HepG2 (cell line): Measurements from ENCODE around the gene PDGFB.

Experiments
- ARID2 ChIP-seq: sonication (generic); formaldehyde crosslinking; IDR thresholded peaks from 2 replicates; pipeline ENCODE4 v1.8.1; 2022; ENCODE audit warnings: mild to moderate bottlenecking, missing genetic modification reagents, borderline replicate concordance
- FIP1L1 ChIP-seq: fragments of 200-400 bp; formaldehyde crosslinking; IDR thresholded peaks from 2 replicates; pipeline ENCODE4 v1.6.1; 2018; ENCODE audit warnings: low read depth, mild to moderate bottlenecking, low read length, moderate library complexity, borderline replicate concordance; ENCODE audit not compliant: insufficient read depth
- FUBP1 ChIP-seq: sonication (generic); formaldehyde crosslinking; IDR thresholded peaks from 2 replicates; pipeline ENCODE4 v1.5.1; 2020; ENCODE audit warnings: missing genetic modification reagents, mild to moderate bottlenecking, borderline replicate concordance
- HNF4G ChIP-seq, 2 experiments: sonication (generic) in 1 of 2; formaldehyde crosslinking in 1 of 2; IDR thresholded peaks; 2 replicates each; pipeline versions ENCODE4 v1.4.0 to v1.6.1; 2011 to 2020; ENCODE audit warnings: borderline replicate concordance in 2 of 2, low read depth in 2 of 2, mild to moderate bottlenecking in 2 of 2, low read length in 1 of 2, missing genetic modification reagents in 1 of 2, moderate library complexity in 1 of 2
- POLR2AphosphoS5 ChIP-seq: IDR thresholded peaks from 2 replicates; pipeline ENCODE4 v1.6.1; 2012; ENCODE audit warnings: low read depth, low read length
- RORA ChIP-seq: sonication (generic); formaldehyde crosslinking; IDR thresholded peaks from 2 replicates; pipeline ENCODE4 v1.5.0; 2020; ENCODE audit warnings: mild to moderate bottlenecking, missing genetic modification reagents, moderate library complexity
- SRF ChIP-seq: IDR thresholded peaks from 2 replicates; pipeline ENCODE4 v1.6.1; 2011; ENCODE audit warnings: mild to moderate bottlenecking, low read depth, low read length, moderate library complexity
- TCF12 ChIP-seq, 2 experiments: fragments of 450-650 bp in 1 of 2; sonication (generic) in 1 of 2; formaldehyde crosslinking in 1 of 2; IDR thresholded peaks; 2 replicates each; pipeline versions ENCODE4 v1.6.1 to v1.8.0; 2017 to 2022; ENCODE audit warnings: antibody characterized with exemption in 1 of 2, mild to moderate bottlenecking in 1 of 2, missing genetic modification reagents in 1 of 2, moderate library complexity in 1 of 2
- TGIF2 ChIP-seq: IDR thresholded peaks from 2 replicates; pipeline ENCODE4 v1.6.1; 2016; ENCODE audit warnings: control low read depth, missing compliant biosample characterization
- ZBTB7A ChIP-seq: sonication (generic); formaldehyde crosslinking; IDR thresholded peaks from 2 replicates; pipeline ENCODE4 v1.8.0; 2022; ENCODE audit warnings: mild to moderate bottlenecking, missing genetic modification reagents
- ZNF253 ChIP-seq: sonication (generic); formaldehyde crosslinking; IDR thresholded peaks from 2 replicates; pipeline ENCODE4 v1.8.0; 2022; ENCODE audit warnings: mild to moderate bottlenecking, missing genetic modification reagents, borderline replicate concordance
- TF ChIP-seq, protein P1 (sequence below): sonication (generic); formaldehyde crosslinking; IDR thresholded peaks from 2 replicates; pipeline ENCODE4 v1.5.0; 2020; ENCODE audit warnings: mild to moderate bottlenecking, missing genetic modification reagents, moderate library complexity

DNA sequence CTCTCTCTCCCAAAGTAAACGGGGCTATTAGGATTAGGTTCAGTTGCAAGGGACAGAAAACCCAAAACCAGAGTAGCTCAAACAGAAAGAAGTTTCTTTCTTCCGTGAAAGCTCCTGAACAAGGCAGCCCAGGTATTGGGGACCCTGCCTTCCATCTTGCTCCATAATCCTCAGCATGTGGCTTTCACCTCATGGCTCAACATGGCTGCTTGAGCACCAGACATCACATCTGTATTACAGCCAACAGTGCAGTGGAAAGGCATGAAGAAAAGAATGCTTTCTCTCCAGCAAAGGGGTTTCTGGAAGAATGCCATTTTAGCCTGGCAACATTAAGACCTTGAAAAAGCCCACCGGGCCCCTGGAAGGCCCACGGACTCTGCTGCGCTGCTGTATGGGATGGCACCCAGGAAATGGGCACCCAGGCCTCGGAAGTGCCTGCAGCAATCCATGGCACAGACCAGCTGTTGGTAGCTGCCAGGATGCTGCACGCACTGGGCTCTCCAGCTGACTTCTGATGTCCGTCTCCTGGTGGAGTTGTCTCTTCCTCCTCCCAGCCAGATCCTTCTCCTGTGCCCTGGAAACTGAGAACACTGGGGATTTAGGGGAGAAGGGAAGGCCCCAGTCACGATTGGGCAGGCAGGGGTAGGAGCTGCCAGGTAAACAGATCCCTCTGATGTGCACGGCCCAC lies 22.6 kb downstream of the PDGFB start:
- TF ChIP-seq ARID2 (CRISPR knock-in tag) (no peak), FUBP1 (no peak), FIP1L1 (no peak), ZBTB7A (CRISPR knock-in tag) (no peak), ZNF253 (no peak), RORA (CRISPR knock-in tag) (no peak), TGIF2 (CRISPR knock-in tag) (no peak), SRF (no peak), TCF12 (IDR thresholded peaks at IDR 0.05) (no peak), TCF12 (CRISPR knock-in tag; IDR thresholded peaks at IDR 0.05) (no peak), HNF4G (IDR thresholded peaks at IDR 0.05; ENCODE audit: borderline replicate concordance, low read depth, low read length) (no peak), HNF4G (CRISPR knock-in tag; IDR thresholded peaks at IDR 0.05; ENCODE audit: borderline replicate concordance, low read depth) (no peak), POLR2AphosphoS5 (no peak; the same call in 1 of the 2 replicates)
- TF ChIP-seq, protein P1, sequence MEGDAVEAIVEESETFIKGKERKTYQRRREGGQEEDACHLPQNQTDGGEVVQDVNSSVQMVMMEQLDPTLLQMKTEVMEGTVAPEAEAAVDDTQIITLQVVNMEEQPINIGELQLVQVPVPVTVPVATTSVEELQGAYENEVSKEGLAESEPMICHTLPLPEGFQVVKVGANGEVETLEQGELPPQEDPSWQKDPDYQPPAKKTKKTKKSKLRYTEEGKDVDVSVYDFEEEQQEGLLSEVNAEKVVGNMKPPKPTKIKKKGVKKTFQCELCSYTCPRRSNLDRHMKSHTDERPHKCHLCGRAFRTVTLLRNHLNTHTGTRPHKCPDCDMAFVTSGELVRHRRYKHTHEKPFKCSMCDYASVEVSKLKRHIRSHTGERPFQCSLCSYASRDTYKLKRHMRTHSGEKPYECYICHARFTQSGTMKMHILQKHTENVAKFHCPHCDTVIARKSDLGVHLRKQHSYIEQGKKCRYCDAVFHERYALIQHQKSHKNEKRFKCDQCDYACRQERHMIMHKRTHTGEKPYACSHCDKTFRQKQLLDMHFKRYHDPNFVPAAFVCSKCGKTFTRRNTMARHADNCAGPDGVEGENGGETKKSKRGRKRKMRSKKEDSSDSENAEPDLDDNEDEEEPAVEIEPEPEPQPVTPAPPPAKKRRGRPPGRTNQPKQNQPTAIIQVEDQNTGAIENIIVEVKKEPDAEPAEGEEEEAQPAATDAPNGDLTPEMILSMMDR (CRISPR knock-in tag) = no peak
